ENCODE results near the gene PPP6R2. TPM values are rescaled to one million over a fixed set of nuclear protein-coding genes. Genes with fewer than 3 reads are reported as not detected.
A peak's percentile ranks its signal among the peaks of the same experiment; 100 is the strongest.

Gene PPP6R2, protein sequence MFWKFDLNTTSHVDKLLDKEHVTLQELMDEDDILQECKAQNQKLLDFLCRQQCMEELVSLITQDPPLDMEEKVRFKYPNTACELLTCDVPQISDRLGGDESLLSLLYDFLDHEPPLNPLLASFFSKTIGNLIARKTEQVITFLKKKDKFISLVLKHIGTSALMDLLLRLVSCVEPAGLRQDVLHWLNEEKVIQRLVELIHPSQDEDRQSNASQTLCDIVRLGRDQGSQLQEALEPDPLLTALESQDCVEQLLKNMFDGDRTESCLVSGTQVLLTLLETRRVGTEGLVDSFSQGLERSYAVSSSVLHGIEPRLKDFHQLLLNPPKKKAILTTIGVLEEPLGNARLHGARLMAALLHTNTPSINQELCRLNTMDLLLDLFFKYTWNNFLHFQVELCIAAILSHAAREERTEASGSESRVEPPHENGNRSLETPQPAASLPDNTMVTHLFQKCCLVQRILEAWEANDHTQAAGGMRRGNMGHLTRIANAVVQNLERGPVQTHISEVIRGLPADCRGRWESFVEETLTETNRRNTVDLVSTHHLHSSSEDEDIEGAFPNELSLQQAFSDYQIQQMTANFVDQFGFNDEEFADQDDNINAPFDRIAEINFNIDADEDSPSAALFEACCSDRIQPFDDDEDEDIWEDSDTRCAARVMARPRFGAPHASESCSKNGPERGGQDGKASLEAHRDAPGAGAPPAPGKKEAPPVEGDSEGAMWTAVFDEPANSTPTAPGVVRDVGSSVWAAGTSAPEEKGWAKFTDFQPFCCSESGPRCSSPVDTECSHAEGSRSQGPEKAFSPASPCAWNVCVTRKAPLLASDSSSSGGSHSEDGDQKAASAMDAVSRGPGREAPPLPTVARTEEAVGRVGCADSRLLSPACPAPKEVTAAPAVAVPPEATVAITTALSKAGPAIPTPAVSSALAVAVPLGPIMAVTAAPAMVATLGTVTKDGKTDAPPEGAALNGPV
- total RNA-seq (2012; rRNA removed), result 48.1 and 50.7 TPM in 2 replicates

DNA sequence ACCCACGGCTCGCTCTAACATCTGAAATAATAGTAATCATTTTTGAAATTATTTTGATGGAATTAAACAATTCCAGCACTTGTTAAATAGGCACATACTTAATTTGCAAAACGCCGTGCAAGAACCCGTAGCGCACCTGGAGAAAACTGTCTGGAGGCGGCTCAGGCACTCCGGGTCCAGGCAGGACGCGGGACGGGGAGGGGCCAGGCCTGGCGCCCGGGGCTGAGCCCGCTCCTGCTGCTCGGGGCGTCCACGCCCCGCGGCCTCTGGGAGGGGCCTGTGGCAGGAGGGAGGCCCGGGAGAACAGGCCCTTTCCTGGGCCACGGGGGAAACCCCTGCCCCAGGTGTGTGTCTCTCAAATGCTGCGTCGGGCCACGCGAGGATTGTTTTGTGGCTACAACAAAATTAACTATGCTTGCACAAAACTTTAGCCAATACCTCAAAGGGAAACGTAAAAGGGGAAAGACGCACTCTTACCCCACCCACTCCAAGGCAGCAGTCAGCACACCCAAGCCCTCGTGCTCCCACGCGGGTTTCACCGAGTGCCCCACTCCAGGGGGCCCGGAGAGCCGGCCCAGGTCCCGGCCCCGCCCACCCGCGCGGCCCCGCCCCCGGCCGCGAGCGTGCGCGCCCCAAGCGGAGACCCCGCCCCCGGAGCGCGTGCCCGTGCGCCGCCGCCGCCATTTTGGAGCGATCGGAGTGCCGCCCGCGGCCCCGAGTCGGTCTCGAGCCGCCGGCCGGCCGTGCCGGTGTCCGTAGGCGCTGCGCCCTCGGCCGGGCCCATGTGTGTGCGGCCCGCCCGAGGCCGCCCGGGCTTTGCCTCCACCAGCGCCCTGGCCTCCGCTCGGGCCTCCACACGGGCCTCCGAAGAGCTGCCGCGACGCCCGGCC lies at the start of gene PPP6R2:
Gene PPP6R2 (plus strand): TSS at position 677 of the 890 bp plus-strand sequence. CDS start 50,582 bp downstream, outside the sequence.
- Histone ChIP-seq H3K27me3 (ENCODE audit: control insufficient read depth, insufficient read depth, low read length) (no peaks in the 10 kb centered on the region), H3K4me2 (ENCODE audit: low read length) (peak within 1 kb of the TSS; percentile 99), H3K4me3 (ENCODE audit: low read length) (peak within 1 kb of the TSS; percentile 91), H3K4me1 (ENCODE audit: control insufficient read depth, insufficient read depth, low read length) (peaks cover 15% of the 10 kb centered on the region), H3K9me3 (replicated peaks; ENCODE audit: low read length) (no peaks in the 10 kb centered on the region), H3K36me3 (ENCODE audit: insufficient read depth, low read length) (peaks cover 3% of the 10 kb centered on the region), H3K9ac (ENCODE audit: low read depth, low read length) (peak within 1 kb of the TSS; percentile 94)

DNA sequence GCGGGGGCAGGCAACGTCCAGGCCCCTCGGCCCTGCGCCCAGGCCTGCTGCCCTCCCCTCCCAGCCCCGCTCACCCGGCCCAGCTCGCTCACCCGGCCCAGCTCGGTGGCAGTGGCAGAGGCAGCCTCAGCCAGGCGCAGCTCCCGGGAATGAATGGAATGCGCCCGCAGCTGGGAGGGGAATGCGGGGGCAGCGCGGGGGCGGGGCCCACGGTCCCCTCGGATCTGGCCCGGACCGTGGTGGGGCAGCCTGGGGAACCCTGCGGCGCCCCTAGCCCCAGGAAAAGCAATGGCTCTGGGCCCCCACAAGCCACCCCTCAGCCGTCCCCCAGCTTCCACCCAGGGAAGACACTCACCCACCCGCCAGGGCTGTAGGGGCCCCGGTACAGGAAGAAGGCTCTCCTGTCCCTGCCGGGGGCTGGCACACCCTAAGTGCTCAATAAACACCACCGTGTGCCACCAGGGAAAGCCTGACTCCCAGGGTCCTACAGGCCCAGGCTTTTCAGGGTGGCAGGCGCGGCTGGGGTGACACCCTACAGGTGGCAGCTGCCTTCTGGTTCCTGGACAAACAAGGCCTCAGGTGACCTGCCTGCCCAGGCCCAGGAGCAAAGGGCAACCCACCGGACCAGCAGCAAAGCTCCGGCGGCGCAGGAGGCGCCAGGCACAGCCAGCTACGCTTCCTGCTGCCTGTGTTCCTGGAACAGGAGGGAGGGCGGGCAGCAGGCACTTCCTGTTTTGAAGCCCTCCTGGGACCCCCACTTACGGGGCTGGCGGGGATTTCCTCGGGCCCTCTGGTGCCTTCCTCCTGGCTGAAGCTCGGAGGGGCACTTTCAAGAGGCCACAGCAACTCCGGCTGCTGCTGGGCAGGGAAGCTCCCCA lies 49.4 kb upstream of the PPP6R2 start:
- Histone ChIP-seq H3K27me3 (ENCODE audit: control insufficient read depth, insufficient read depth, low read length) (no peaks in the 10 kb centered on the region), H3K9ac (ENCODE audit: low read depth, low read length) (peak overlapping the region; percentile 78), H3K4me3 (ENCODE audit: low read length) (peak overlapping the region; percentile 64), H3K4me1 (ENCODE audit: control insufficient read depth, insufficient read depth, low read length) (peaks cover 49% of the 10 kb centered on the region), H3K9me3 (replicated peaks; ENCODE audit: low read length) (no peaks in the 10 kb centered on the region), H3K4me2 (ENCODE audit: low read length) (peak overlapping the region; percentile 82), H3K36me3 (ENCODE audit: insufficient read depth, low read length) (peaks cover 46% of the 10 kb centered on the region)

DNA sequence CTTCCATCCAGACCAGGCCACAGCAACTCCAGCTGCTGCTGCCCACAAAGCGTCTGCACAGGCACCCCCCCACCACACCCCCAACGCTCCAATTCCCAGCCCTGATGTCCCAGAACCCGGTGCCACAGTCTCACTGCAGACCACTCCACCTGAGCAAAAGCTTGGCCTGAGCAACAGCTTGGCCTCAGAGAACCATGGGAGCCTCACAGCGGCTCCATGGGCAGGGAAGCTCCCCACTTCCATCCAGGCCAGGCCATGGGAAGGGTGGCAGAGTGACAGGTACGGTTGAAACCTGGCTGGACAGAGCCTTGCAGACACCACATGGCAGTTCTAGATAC lies 48.8 kb upstream of the PPP6R2 start:
- H3K9me3 ChIP-seq (replicated peaks; ENCODE audit: low read length), result no peaks in the 10 kb centered on the region
- H3K4me3 ChIP-seq (ENCODE audit: low read length), result peak overlapping the region; percentile 46

DNA sequence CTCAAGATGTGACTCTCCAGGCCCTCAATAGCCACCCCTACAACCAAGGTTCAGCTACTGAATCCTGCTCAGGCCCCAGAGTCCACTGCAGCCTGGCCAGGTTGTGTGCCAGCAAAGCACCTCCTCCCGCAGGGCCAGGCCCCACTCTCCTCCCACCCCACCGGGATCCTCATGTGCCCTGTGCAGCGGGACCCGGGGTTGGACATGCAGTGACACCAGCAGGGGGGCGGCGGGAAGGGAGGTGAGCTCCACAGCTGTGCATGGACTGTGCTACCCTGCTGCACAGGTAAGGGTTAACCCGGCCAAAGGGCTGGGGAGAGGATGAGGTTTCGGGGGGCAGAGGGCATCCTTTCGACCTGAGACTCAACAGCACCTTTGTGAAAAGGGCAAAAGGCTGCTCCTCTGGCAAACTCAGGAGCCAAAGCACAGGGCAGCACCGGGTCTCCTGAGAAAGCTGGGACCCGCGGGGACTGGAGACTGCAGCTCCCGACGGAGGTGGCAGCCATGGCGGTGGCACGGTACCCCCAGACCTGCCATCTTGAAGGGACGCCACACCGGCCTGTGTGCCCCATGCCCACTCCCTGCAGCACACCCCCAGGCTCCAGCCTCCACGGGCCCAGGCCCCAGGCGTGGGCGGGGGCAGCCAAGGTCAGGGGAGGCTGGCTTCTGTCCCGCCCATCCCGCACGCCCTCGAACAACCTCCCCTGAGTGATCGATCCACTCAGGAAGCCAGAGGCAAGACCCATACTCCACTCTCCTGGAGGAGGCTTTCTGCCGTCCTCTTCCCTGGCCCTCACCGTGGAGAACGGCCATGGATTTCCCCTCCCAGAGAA lies 46.3 kb upstream of the PPP6R2 start:
- no peak overlapping the region for H3K9ac ChIP-seq (ENCODE audit: low read depth, low read length)
- H3K4me3 ChIP-seq (ENCODE audit: low read length), result no peak overlapping the region
- H3K27me3 ChIP-seq (ENCODE audit: control insufficient read depth, insufficient read depth, low read length), result no peaks in the 10 kb centered on the region
- peaks cover 25% of the 10 kb centered on the region for H3K36me3 ChIP-seq (ENCODE audit: insufficient read depth, low read length)
- H3K4me2 ChIP-seq (ENCODE audit: low read length), result peak overlapping the region; percentile 34
- no peaks in the 10 kb centered on the region for H3K9me3 ChIP-seq (replicated peaks; ENCODE audit: low read length)
- H3K4me1 ChIP-seq (ENCODE audit: control insufficient read depth, insufficient read depth, low read length), result peaks cover 71% of the 10 kb centered on the region

More for the DNA sequence above, 48.8 kb upstream of the PPP6R2 start:
- Histone ChIP-seq H3K4me1 (ENCODE audit: control insufficient read depth, insufficient read depth, low read length) (peaks cover 52% of the 10 kb centered on the region), H3K4me2 (ENCODE audit: low read length) (peak overlapping the region; percentile 82), H3K9ac (ENCODE audit: low read depth, low read length) (peak overlapping the region; percentile 78), H3K36me3 (ENCODE audit: insufficient read depth, low read length) (peaks cover 39% of the 10 kb centered on the region), H3K27me3 (ENCODE audit: control insufficient read depth, insufficient read depth, low read length) (no peaks in the 10 kb centered on the region)

DNA sequence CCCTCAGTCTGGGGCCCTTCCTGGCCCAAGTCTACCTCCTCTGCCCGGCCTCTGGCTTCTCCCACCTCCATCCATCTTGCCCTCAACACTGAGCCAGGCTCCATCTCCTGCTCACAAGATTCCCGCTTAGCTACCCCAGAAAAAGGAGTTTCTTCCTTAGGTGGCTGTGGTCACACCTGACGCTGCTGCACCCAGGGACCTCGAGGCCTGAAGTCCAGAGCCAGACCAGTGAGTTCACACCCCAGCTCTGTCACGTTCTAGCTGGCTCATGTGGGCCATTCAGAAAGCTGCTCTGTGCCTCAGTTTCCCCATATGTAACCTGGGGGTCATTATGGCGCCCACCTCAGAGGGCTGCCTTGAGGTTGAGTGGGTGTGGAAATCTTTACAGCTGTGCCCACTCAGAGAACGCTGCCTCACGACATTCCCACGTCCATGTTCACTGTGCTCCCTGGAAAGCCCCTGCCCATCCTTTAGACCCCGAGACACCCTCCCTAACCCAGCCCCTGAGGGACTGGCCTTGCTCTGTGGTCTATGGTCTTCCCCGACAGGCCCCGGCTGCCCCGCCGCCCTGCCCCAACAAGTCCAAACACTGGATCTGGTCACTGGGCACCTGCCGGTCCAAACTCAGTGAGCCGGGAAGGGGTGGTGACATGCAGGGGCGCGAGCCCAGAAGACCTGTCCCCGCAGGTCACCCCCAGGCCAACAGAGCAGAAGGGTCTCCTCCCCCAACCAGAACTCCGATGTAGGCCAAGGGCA lies 45.4 kb upstream of the PPP6R2 start:
- Histone ChIP-seq H3K9me3 (replicated peaks; ENCODE audit: low read length) (no peaks in the 10 kb centered on the region), H3K4me3 (ENCODE audit: low read length) (no peak overlapping the region), H3K4me2 (ENCODE audit: low read length) (peak overlapping the region; percentile 34), H3K36me3 (ENCODE audit: insufficient read depth, low read length) (peaks cover 25% of the 10 kb centered on the region), H3K9ac (ENCODE audit: low read depth, low read length) (no peak overlapping the region), H3K27me3 (ENCODE audit: control insufficient read depth, insufficient read depth, low read length) (no peaks in the 10 kb centered on the region), H3K4me1 (ENCODE audit: control insufficient read depth, insufficient read depth, low read length) (peaks cover 72% of the 10 kb centered on the region)

DNA sequence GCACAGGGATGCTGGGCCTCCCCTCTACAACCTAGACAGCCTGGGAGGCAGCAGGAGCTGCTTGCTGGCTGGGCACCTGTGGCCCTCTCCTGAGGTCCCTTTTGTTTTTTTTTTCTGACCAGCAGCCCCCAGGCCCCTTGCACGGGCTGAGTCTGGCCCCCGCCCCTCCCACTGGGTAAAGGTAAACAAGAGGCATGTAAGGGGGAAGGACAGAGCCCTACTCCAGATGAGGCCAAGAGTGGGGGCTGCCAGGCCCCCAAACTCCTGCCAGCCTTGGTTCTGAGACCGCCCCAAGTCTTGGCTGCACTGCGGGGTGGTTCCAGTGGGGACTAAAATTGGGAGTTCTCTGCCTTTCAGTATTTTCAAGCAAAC lies 44.9 kb upstream of the PPP6R2 start:
- Histone ChIP-seq H3K9ac (ENCODE audit: low read depth, low read length) (no peak overlapping the region), H3K4me3 (ENCODE audit: low read length) (no peak overlapping the region), H3K36me3 (ENCODE audit: insufficient read depth, low read length) (peaks cover 25% of the 10 kb centered on the region), H3K4me1 (ENCODE audit: control insufficient read depth, insufficient read depth, low read length) (peaks cover 72% of the 10 kb centered on the region), H3K9me3 (replicated peaks; ENCODE audit: low read length) (no peaks in the 10 kb centered on the region), H3K27me3 (ENCODE audit: control insufficient read depth, insufficient read depth, low read length) (no peaks in the 10 kb centered on the region), H3K4me2 (ENCODE audit: low read length) (no peak overlapping the region)

DNA sequence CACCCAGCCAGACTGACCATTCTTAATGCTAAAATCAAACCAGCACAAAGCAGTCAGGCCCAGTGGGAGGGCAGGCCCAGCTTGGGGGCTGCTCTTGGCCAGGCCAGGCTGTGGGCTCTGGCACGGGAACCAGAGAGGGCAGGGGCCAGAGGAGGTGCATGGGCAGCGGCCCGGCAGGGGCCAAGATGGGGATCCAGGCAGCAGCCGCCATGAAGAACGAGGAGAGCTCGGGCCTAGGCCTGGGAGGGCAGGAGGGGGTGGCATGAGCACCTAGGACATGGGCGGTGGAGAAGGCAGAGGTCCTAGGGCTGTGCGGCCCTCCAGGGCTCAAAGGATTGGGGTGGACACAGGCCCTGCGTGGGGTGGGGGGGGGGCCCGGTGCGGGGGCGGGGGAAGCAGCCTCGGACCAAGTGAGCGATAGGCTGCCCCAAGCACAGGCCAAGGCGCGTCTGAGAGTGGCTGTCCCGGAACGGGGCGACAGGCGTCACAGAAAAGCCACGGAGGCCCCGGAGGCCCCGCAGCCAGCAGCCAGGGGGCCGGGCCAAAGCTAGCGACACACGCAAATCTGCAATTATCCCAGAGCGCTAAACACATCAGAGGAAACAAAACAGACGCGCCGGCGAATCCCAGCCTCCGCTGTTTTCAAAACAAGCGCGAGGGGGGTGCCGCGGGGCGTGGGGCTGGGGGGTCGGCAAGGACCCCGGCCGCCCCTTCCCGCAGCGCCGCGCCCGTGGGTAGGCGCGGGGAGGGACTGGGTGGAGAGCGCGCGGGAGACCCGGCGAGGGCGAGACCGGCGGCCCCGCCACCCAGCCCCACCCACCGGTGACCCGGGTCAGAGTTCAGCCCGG lies 44.0 kb upstream of the PPP6R2 start:
- Histone ChIP-seq H3K9ac (ENCODE audit: low read depth, low read length) (no peak overlapping the region), H3K4me3 (ENCODE audit: low read length) (no peak overlapping the region), H3K36me3 (ENCODE audit: insufficient read depth, low read length) (peaks cover 25% of the 10 kb centered on the region), H3K4me1 (ENCODE audit: control insufficient read depth, insufficient read depth, low read length) (peaks cover 72% of the 10 kb centered on the region), H3K9me3 (replicated peaks; ENCODE audit: low read length) (no peaks in the 10 kb centered on the region), H3K27me3 (ENCODE audit: control insufficient read depth, insufficient read depth, low read length) (no peaks in the 10 kb centered on the region), H3K4me2 (ENCODE audit: low read length) (peak overlapping the region; percentile 97)

DNA sequence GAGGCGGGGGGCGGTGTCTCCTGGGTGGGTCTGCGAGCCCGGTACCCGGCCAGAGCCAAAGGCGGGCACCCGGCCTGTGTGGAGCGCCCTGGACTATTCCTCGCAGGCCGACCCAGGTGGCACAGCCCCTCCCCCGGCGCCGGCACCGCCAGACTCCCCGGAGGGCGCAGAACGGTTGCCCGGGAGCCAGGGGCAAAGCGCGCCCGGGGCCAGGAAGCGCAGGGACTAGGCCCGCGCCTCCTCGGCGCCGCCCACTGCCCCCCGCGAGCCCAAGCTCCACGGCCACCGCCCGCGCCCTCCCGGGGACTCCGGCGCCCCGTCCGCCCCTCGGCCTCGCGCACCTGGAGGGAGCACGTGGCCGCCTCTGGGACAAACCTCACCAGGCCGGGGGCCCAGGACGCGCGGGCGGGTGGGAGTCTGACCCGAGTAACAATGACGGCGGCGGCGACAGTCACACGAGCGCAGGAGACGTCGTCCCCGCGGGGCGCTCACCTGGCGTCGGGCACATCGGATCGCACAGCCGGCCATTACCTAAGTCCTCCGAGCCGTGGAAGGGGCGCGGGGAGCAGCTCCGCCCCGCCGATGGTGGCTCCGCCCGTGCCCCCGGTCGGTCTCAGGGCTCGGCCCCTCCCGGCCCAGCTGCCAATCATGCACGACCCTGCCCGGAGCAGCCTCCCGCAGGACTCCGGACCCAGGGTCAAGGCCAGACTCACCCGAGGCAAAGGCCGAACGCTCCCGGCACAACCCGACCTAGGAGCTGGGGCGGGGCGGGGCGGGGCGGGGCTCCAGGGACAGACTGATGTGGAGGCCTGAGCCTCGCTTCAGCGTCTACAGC lies 43.1 kb upstream of the PPP6R2 start:
- H3K4me2 ChIP-seq (ENCODE audit: low read length), result peak overlapping the region; percentile 97

More for the DNA sequence above, 43.1 kb upstream of the PPP6R2 start:
- Histone ChIP-seq H3K4me1 (ENCODE audit: control insufficient read depth, insufficient read depth, low read length) (peaks cover 73% of the 10 kb centered on the region), H3K36me3 (ENCODE audit: insufficient read depth, low read length) (peaks cover 19% of the 10 kb centered on the region), H3K27me3 (ENCODE audit: control insufficient read depth, insufficient read depth, low read length) (no peaks in the 10 kb centered on the region), H3K9me3 (replicated peaks; ENCODE audit: low read length) (no peaks in the 10 kb centered on the region), H3K4me3 (ENCODE audit: low read length) (no peak overlapping the region), H3K9ac (ENCODE audit: low read depth, low read length) (no peak overlapping the region)

Data from skeletal muscle satellite cell (primary cell).